Transverse colon (tissue), 4 donors: ENCODE measurements around the gene COMTD1. TPM values are rescaled to one million over a fixed set of nuclear protein-coding genes. Genes with fewer than 3 reads are reported as not detected.

Experiments used
- DNase-seq: peaks from one replicate; pipeline ENCODE4 v3.0.0-alpha.2; 2019
- H3K27ac ChIP-seq, 4 donors: fragments of 200-600 bp; sonication (generic); 2 replicates each; pipeline ENCODE4 v1.5.1; 2016 to 2018; ENCODE audit warnings: inconsistent platforms in 4 of 4
- H3K27me3 ChIP-seq: fragments of 200-600 bp; sonication (generic); 2 replicates; pipeline ENCODE4 v1.5.1; 2017; ENCODE audit warnings: inconsistent platforms
- H3K36me3 ChIP-seq, 4 donors: fragments of 200-600 bp; sonication (generic); 2 replicates each; pipeline ENCODE4 v1.5.1; 2017 to 2019; ENCODE audit warnings: inconsistent platforms in 4 of 4
- H3K4me1 ChIP-seq, 4 donors: fragments of 200-600 bp; sonication (generic); 2 replicates each; pipeline ENCODE4 v1.5.1; 2017 to 2020; ENCODE audit warnings: inconsistent platforms in 4 of 4
- H3K4me3 ChIP-seq, 4 donors: fragments of 200-600 bp; sonication (generic); 1 replicate in 1 of 4; 2 replicates in 3 of 4; pipeline versions ENCODE4 v1.5.1 to v1.6.1; 2017 to 2019; ENCODE audit warnings: inconsistent platforms in 4 of 4
- H3K9me3 ChIP-seq, 2 donors: fragments of 200-600 bp; sonication (generic); 2 replicates each; pipeline ENCODE4 v1.5.1; 2017 to 2019; ENCODE audit warnings: inconsistent platforms in 2 of 2
- CTCF ChIP-seq, 5 experiments: fragments of 200-600 bp in 3 of 5; fragments of 450-650 bp in 2 of 5; sonication (generic) in 3 of 5; IDR thresholded peaks; 1 replicate in 2 of 5; 2 replicates in 3 of 5; pipeline ENCODE4 v1.5.1; 2016 to 2017; ENCODE audit warnings: antibody characterized with exemption in 5 of 5, inconsistent platforms in 3 of 5, mild to moderate bottlenecking in 2 of 5, moderate library complexity in 1 of 5
- EP300 ChIP-seq: sonication (generic); formaldehyde crosslinking; IDR thresholded peaks from one replicate; pipeline ENCODE4 v1.6.1; 2017; ENCODE audit warnings: antibody characterized with exemption, low read depth
- POLR2A ChIP-seq: fragments of 450-650 bp; IDR thresholded peaks from one replicate; pipeline ENCODE4 v1.6.1; 2016; ENCODE audit warnings: antibody characterized with exemption, mild to moderate bottlenecking, moderate library complexity
- POLR2AphosphoS5 ChIP-seq, 3 donors: sonication (generic); formaldehyde crosslinking; IDR thresholded peaks; one replicate each; pipeline ENCODE4 v1.6.1; 2016; ENCODE audit warnings: antibody characterized with exemption in 3 of 3
- WGBS, 2 donors: methylation state at CpG; one replicate each; pipeline ENCODE4 v1.1.5; 2018; ENCODE audit warnings: low coverage in 1 of 2; 5-methylcytosine and 5-hydroxymethylcytosine counted together
- in situ Hi-C, 4 donors: fragments of 200-750 bp; cut with MboI; loops; one replicate each; pipeline versions ENCODE4 v1.15.0 to v1.15.1; 2017; ENCODE audit warnings: low sequenced_read_pairs in 3 of 4, low pct_ligation_motif_present in 1 of 4, low pct_unique_long_range_greater_than_20kb in 1 of 4
- intact Hi-C: fragments of 100-400 bp; cut with DNase I; formaldehyde crosslinking; loops from one replicate; pipeline ENCODE4 v1.15.1; 2023; ENCODE audit warnings: low total_unique reads
- total RNA-seq, 4 donors: library from RNA; depleted of rRNA; stranded (reverse); fragments of >200 nt; gene quantifications; one replicate each; pipeline ENCODE4 v1.1.0, GENCODE V29; 2016

COMTD1 gene
- total RNA-seq, 4 donors from 2014 or later = 90.7 to 761 (median 173) TPM

- intact Hi-C loops = loop anchor here (5.0 to 10.0 kb wide), 3 partner anchors 120 to 967 kb away; partner anchors contain the start of genes KAT6B and SAMD8
- Histone ChIP-seq H3K4me3 (no peak overlapping the region), H3K36me3 (peaks cover 0 to 19% (median 6%) of the 10 kb centered on the region in 4 donors), H3K4me1 (peaks cover 0 to 60% (median 30%) of the 10 kb centered on the region in 4 donors), H3K27ac (no peak overlapping the region), H3K27me3 (no peaks in the 10 kb centered on the region), H3K9me3 (no peaks in the 10 kb centered on the region)
- WGBS, 2 donors = 84 to 87% methylated on average over 4 of the region's 4 CpGs
- DNase-seq = no peak
- TF ChIP-seq CTCF (IDR thresholded peaks at IDR 0.05) = no peak
- TF ChIP-seq EP300 = no peak
- TF ChIP-seq POLR2AphosphoS5 (IDR thresholded peaks at IDR 0.05) = peak in 2 of 3 donors; percentile 26 to 33
- no peak for TF ChIP-seq POLR2A
- in situ Hi-C loops = loop anchor here (10.0 to 25.0 kb wide), 4 partner anchors 117 to 970 kb away; partner anchors contain the start of gene SAMD8 (in 4 of the 4)
These were observed 3.8 kb downstream of the COMTD1 start for GRCh38 chr10:75231672-75232581.

- Histone ChIP-seq H3K4me1 (peaks cover 11 to 63% (median 34%) of the 10 kb centered on the region in 4 donors), H3K9me3 (no peaks in the 10 kb centered on the region), H3K27me3 (no peaks in the 10 kb centered on the region), H3K27ac (peak overlapping the region; percentile 2 to 60 (median 34)), H3K4me3 (no peak overlapping the region), H3K36me3 (peaks cover 0 to 19% (median 9%) of the 10 kb centered on the region in 4 donors)
- intact Hi-C loops (loop anchor here (5.0 to 10.0 kb wide), 3 partner anchors 118 to 966 kb away; partner anchors contain the start of genes KAT6B and SAMD8), in situ Hi-C loops (loop anchor here (10.0 to 25.0 kb wide), 4 partner anchors 116 to 968 kb away; partner anchors contain the start of gene SAMD8 (in 4 of the 4))
- 24 to 33% methylated on average over 4 to 5 of the region's 5 CpGs for WGBS, 2 donors
- DNase-seq = peak; percentile 94
- TF ChIP-seq EP300 (no peak), POLR2AphosphoS5 (IDR thresholded peaks at IDR 0.05) (peak in 2 of 3 donors; percentile 47), CTCF (IDR thresholded peaks at IDR 0.05) (peak; percentile 89 to 97 (median 93))
These were observed 5.1 kb downstream of the COMTD1 start for GRCh38 chr10:75230600-75231038.

- in situ Hi-C loops = loop anchor here (10.0 to 25.0 kb wide), 4 partner anchors 115 to 968 kb away; partner anchors contain the start of gene SAMD8 (in 4 of the 4)
These were observed 5.8 kb downstream of the COMTD1 start for GRCh38 chr10:75229971-75230370.

More at GRCh38 chr10:75229971-75230370, 5.8 kb downstream of the COMTD1 start:
- Histone ChIP-seq H3K4me1 (peaks cover 15 to 65% (median 31%) of the 10 kb centered on the region in 4 donors), H3K4me3 (no peak overlapping the region), H3K27ac (peak overlapping the region in 3 of 4 donors; percentile 21 to 60 (median 44)), H3K36me3 (peaks cover 0 to 21% (median 10%) of the 10 kb centered on the region in 4 donors), H3K9me3 (no peaks in the 10 kb centered on the region), H3K27me3 (no peaks in the 10 kb centered on the region)
- no peak for DNase-seq
- intact Hi-C loops = loop anchor here (5.0 to 10.0 kb wide), 3 partner anchors 118 to 965 kb away; partner anchors contain the start of genes KAT6B and SAMD8
- WGBS, 2 donors = 52 to 54% methylated on average over 3 of the region's 3 CpGs
- TF ChIP-seq POLR2AphosphoS5 (IDR thresholded peaks at IDR 0.05) = no peak
- no peak for TF ChIP-seq POLR2A
- no peak for TF ChIP-seq CTCF (IDR thresholded peaks at IDR 0.05)
